ENCODE results near the gene SOCS2. TPM values are rescaled to one million over a fixed set of nuclear protein-coding genes. Genes with fewer than 3 reads are reported as not detected.
A peak's percentile ranks its signal among the peaks of the same experiment; 100 is the strongest.
"Not testable (repeated sequence)": the region's sequence is repeated elsewhere in the genome, so short reads cannot be mapped to it uniquely, and the experiment has no call there.

Gene SOCS2
- polyA plus RNA-seq (ENCODE audit: insufficient read length in 10 of 10) = 10 to 100 TPM; 14.3 to 20.7 (median 17.1) TPM
- long read RNA-seq, donor 1 = 0 reads
- long read RNA-seq, donor 2, partial matches to known transcripts = 0 of 6 reads
- long read RNA-seq, donor 2, other reads (novel, unspliced or antisense) = 0 of 6 reads
- long read RNA-seq, donor 3 = 0 reads
- long read RNA-seq, donor 4, partial matches to known transcripts = 0 of 2 reads
- long read RNA-seq, donor 4, other reads (novel, unspliced or antisense) = 0 of 2 reads
- long read RNA-seq, donor 5, transcript SOCS2-206 (3 exons, 2,391 nt) = major isoform, 5 of 13 reads
- long read RNA-seq, donor 5, partial matches to known transcripts = 0 of 13 reads
- long read RNA-seq, donor 5, other reads (novel, unspliced or antisense) = 0 of 13 reads
- long read RNA-seq, donor 6, partial matches to known transcripts = 6 of 13 reads
- long read RNA-seq, donor 6, other reads (novel, unspliced or antisense) = 0 of 13 reads
- long read RNA-seq, donor 7, partial matches to known transcripts = 0 of 4 reads
- long read RNA-seq, donor 7, other reads (novel, unspliced or antisense) = 0 of 4 reads
- long read RNA-seq, donor 8, partial matches to known transcripts = 0 of 5 reads
- long read RNA-seq, donor 8, other reads (novel, unspliced or antisense) = 0 of 5 reads
- long read RNA-seq, donor 9, partial matches to known transcripts = 0 of 2 reads
- long read RNA-seq, donor 9, other reads (novel, unspliced or antisense) = 0 of 2 reads

GRCh38 chr12:93571925-93572711 lies at the start of gene SOCS2:
Gene SOCS2 (plus strand): TSS chr12:93572675. CDS start chr12:93572898, 223 bp downstream.
- DNase-seq = peak in 2 of 3 donors; percentile 61 to 70

DNA sequence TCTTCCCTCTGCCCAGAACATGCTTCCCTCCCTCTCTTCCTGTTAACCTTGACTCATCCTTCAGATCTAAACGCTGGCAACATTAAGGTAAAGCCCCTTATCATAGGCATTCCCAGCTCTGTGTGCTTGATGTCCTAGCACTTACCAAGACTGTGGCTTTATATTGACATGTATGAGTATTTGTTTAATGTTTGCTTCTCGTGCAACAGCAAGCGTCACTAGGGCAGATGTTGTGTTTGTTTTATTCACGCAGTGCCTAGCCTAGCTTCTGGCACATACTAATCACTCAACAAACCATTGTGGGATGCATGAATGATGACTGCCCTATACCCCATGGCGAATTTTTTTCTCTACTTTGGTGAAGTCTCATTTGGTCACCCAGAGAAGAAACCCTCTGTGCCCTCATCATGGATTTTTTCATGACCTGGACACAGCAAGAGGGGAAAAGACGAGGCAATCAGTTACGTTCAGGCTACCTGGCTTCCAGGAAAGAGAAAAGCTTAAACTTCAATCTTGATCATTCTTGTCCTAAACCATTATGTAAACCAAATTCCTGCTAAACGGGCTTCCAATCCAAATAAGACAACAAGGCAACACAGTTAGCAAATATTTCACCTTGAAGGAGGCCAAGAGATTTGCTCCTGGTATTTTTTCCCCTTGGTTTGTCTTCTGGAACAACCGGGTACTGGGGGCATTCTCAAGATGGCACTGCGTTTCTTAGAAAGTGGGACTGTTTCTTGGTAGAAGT lies 47.9 kb upstream of the SOCS2 start:
- DNase-seq = no peak

GRCh38 chr12:93526786-93527428 lies 45.6 kb upstream of the SOCS2 start:
- peak in 1 of 3 donors; percentile 68 for DNase-seq

GRCh38 chr12:93530358-93530757 lies 42.1 kb upstream of the SOCS2 start:
- DNase-seq = no peak

DNA sequence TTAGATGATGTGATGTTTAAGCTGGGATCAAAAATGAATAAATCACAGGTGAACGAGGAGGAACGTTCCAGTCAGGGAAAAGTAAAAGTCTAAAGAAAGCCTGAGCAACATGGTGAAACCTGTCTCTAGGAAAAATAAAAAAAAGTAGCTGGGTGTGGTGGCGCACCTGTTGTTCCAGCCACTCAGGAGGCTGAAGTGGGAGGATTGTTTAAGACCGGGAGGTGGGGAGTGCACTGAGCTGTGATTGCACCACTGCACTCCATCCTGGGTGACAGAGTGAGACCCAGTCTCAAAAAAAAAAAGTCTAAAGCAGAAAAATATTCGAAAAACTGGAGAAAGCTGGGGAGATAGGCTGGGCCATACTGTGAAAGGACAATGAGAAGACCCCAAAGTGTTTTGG lies 39.2 kb upstream of the SOCS2 start:
- DNase-seq = no peak

DNA sequence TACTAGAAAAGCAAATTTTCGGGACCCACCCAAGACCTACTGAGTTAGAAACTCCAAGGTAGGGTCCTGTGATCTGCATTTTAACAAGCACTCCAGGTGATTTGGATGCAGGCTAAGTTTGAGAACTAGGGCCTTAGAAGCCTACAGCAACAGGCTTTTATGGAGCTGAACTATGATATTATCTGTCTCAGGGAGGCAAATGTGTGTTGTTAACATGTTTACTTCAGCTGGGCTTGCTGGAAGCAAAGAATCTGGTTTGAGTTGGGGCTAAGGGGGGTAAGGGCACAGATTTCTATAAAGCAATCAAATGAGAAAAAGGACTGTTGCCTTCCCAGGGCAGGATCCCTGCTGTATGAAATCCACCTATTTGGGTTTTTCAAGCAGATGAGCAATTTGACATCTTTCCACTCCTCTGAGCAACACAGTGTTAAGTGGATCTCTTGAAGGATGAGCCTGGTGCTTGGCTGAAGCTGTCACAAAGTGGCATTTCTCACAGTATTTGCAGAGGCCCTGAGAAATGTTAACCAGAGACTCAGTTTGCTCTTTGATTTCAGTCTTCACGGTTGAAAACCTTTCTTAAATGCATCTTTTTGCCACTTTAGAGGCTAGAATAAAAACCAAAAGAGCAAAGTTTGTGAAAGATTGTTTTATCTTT lies 36.2 kb upstream of the SOCS2 start:
- DNase-seq = no peak

DNA sequence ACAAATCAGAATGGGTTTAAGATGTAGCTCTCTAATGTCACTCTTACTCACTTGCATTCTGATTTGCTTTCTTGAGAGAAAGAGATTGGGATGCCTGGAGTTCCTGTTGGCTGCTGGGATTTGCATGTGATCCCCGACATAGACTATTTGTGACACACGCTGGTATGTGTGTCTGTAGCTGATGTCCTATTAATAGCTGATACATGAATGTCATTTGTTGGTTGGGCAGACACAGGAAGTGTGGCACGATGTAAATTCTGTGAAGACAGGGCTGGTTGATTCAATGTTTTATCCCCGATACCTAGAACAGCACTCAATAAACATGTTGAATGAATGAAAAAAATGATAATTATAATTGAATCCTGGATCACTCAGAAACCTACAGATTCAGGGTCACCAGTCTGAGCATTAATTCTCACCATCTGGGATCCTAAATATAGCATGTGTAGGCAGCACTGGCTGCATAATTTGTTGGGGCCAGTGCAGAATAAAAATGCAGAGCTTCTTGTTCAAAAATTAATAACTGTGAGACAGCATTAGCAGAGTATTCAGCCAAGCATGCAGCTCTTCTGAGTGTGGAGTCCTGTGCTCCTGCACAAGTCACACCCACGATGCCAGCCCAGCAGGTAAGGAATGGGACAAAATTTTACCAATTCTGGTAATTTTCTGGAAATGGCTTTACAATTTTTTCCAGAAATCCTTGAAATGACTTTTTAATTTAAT lies 35.5 kb upstream of the SOCS2 start:
- peak in 2 of 3 donors; percentile 15 to 40 for DNase-seq

DNA sequence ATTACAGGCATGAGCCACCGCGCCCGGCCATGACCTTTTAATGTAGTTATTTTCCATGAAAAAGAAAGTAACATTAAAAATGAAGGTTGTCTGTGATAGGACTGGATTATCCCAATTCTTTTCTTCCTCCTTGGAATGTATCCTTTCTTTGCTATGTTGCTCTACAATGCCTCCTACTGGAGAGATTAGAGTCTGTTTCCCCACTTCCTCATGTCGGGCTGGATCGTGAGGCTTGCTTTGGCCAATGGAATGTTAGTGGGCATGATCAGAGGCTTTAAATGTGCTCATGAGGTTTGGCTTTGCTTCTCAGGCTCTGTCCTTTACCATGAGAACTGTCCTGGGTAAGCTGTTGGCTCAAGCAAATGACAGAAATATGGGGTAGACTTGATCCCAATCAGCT lies 34.7 kb upstream of the SOCS2 start:
- no peak for DNase-seq

GRCh38 chr12:93539821-93540220 lies 32.7 kb upstream of the SOCS2 start:
- DNase-seq = no peak

GRCh38 chr12:93540466-93540865 lies 32.0 kb upstream of the SOCS2 start:
- DNase-seq = peak in 1 of 3 donors; percentile 39

GRCh38 chr12:93541578-93542225 lies 30.8 kb upstream of the SOCS2 start:
- no peak for DNase-seq

DNA sequence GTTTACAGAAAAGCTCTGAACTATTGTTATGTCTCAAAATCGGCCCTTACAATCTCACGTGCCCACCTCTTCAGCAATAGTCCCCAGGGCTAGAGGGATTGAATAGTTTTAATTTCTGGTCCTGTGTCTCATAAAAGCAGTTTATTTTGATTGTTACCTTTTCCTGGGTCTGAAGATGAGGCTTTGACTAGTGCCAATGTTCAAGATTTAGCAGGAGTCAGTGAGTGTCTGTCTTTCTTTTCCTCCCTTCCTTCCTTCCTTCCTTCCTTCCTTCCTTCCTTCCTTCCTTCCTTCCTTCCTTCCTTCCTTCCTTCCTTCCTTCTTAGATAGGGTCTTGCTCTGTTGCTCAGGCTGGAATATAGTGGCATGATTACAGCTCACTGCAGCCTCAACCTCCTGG lies 24.7 kb upstream of the SOCS2 start:
- no peak for DNase-seq

GRCh38 chr12:93549174-93549573 lies 23.3 kb upstream of the SOCS2 start:
- no peak for DNase-seq

GRCh38 chr12:93550748-93551611 lies 21.5 kb upstream of the SOCS2 start:
- no peak for DNase-seq

DNA sequence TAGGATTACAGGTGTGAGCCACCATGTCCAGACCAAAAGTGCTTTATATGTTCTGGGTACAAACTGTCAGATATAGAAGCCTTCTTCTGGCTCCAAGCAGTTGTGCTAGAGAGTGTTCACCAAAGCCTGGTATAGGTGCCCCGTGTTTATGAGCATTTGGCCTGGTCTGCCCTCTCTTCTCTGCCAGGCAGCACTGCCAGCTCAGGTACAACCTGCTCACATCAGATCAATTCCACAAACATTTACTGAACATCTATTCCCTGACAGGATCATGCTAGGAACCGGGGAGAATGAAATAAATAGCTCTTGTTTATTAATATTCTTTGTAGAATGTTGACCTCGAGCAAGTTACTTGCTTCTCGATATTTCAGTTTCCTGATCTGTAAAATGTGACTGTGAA lies 20.0 kb upstream of the SOCS2 start:
- DNase-seq = no peak

DNA sequence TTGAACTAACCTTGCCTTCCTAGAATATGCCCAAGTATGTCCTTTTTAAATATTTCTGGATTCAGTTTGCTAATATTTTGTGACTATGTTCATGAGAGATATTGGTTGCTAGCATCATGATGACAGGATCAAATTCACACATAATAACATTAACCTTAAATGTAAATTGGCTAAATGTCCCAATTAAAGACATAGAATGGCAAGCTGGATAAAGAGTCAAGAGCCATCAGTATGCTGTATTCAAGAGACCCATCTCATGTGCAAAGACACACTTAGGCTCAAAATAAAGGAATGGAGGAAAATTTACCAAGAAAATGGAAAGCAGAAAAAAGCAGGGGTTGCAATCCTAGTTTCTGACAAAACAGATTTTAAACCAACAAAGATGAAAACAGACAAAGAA lies 14.6 kb upstream of the SOCS2 start:
- DNase-seq = not testable (repeated sequence)

DNA sequence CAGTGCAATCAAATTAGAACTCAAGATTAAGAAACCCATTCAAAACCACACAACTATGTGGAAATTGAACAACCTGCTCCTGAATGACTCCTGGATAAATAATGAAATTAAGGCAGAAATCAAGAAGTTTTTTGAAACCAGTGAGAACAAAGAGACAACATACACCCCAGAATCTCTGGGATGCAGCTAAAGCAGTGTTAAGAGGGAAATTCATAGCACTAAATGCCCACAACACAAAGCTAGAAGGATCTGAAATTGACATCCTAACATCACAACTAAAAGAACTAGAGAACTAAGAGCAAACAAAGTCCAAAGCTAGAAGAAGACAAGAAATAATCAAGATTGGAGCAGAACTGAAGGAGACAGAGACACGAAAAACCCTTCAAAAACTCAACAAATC lies 13.8 kb upstream of the SOCS2 start:
- DNase-seq = not testable (repeated sequence)

All from muscle of back (tissue), 13 donors.